HG02852 (cell line): ENCODE measurements around the gene CIRBP.

Experiments used
- ATAC-seq: cut with Tn5 transposase; IDR thresholded peaks from one replicate; pipeline ENCODE4 v1.9.1; 2021; ENCODE audit warnings: mild to moderate bottlenecking, moderate library complexity; ENCODE audit not compliant: unreplicated experiment

Gene CIRBP

DNA sequence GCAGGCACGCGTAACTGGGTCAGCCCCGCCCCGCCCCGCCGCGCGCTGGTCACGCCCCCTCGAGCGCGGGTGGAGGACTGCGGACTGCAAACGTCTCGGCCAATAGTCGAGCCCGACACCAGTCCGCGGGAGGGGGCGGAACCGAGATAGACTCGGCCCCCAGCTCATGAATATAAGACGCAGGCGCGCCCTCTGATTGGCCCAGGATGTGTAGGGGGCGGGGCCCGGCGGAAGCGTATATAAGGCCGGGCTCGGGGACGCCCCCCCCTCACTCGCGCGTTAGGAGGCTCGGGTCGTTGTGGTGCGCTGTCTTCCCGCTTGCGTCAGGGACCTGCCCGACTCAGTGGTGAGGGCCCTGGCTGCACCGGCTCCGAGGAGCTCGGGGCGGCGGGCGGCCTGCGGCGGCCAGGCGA, at the start of gene CIRBP:
TSS of gene CIRBP (plus strand) at position 268 of the 413 bp plus-strand sequence. CDS start 1,602 bp downstream, outside the sequence.
- ATAC-seq: peak; percentile 55

- ATAC-seq: no peak
Observed at GRCh38 chr19:1219786-1220476, 49.2 kb upstream of the CIRBP start.

DNA sequence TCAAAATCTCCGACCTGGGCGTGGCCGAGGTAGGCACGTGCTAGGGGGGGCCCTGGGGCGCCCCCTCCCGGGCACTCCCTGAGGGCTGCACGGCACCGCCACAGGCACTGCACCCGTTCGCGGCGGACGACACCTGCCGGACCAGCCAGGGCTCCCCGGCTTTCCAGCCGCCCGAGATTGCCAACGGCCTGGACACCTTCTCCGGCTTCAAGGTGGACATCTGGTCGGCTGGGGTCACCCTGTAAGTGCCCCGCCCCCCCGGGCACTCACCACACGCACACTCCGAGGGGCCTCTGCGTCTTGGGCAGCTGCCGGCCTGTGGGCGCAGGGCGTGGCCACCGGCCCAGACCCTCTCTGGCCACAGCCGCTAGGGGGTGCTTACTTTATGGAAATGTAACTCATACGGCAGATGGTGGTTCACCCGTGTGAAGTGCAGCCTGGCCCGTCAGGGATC, 48.6 kb upstream of the CIRBP start:
- no peak for ATAC-seq

DNA sequence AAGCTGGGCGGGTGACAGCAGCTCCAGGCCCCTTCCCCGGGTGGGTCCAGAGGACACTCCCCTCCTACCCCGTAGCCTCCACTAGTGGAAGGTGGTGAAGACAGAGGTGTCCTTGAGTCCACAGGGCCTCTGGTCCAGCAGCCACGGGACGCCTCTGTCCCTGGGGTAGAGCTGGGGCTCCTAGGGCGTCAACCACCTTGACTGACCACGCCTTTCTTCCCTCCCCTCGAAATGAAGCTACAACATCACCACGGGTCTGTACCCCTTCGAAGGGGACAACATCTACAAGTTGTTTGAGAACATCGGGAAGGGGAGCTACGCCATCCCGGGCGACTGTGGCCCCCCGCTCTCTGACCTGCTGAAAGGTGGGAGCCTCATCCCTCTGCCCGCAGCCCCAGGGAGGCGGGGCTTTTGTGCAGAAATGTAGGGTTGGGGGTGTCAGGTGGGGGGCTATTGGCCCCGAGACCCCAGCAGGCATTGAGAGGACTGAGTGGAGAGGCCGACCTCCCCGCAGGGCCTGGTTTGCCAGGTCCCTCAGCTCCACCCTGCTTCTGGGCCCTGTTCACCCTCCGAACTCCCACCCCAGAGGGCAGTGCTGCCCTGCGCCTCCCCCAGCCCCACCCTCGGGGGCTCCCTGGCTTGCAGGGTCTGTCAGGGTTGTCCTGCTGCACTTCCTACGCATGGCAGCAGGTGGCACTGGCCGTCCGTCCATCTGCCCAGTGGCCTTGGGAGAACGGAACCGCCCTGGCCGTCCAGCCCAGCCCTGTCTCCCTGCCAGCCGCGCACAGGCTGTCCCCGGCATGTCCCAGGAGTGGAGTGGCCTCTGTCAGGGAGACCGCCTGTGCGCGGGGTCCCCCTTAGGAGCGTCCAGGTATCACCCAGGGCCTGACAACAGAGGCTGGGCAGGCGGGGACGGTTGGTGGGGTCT, 47.9 kb upstream of the CIRBP start:
- no peak for ATAC-seq

GRCh38 chr19:1221904-1222255, 47.3 kb upstream of the CIRBP start:
- no peak for ATAC-seq

- no peak for ATAC-seq
Observed at GRCh38 chr19:1222394-1222793, 46.7 kb upstream of the CIRBP start.

DNA sequence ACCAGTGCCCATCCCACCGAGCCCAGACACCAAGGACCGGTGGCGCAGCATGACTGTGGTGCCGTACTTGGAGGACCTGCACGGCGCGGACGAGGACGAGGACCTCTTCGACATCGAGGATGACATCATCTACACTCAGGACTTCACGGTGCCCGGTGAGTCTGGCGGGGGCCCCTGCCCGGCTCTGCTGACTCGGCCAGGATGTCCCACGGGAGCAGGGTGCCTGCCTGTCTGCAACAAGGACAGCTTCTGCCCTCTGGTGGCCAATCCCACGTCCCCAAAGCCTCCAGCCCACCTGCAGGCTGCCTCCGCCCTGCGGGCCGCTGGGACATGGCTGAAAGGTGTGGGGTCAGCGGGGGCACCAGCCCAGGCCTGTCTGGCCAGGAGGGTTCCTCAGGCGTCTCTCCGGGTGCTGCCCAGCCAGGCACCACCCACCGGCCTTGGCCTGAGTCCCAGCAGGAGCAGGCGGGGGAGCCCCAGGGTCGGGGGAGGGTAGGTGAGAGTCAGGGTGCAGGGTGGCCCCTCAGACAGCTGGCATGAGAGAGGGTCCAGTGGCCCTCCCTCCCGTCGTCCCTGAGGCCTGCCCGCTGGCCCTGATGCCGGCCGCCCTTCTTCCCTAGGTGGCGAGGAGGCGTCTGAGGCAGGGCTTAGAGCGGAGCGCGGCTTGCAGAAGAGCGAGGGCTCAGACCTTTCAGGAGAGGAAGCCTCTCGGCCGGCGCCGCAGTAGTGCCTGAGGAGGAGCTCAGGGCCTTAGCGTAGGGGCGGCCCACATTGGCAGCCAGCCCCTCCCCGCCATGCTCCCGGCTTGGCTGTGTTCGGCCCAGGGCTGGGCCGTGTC, 45.9 kb upstream of the CIRBP start:
- ATAC-seq: no peak

- no peak for ATAC-seq
Observed at GRCh38 chr19:1224047-1224825, 44.9 kb upstream of the CIRBP start.

DNA sequence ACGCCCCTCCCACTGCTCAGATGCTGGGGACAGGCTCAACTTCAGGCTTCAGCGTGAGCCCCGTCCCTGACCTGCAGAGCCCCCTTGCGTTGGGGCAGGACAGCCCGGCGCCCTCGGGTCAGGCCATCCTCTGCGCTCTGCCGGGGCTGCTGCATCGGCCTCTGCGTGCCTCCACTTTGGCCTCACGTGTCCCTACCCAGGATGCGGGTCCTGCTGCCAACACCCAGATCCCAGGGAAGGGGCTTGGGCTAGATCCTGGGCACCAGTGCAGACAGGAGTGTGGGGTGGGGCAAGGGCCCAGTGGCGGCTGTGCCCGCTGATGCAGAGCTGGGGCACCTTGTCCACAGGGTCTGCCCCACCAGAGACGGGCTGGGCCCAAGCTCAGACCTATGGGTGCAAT, 44.3 kb upstream of the CIRBP start:
- ATAC-seq: no peak

- no peak for ATAC-seq
Observed at GRCh38 chr19:1225440-1226226, 43.5 kb upstream of the CIRBP start.

GRCh38 chr19:1226227-1226518, 43.0 kb upstream of the CIRBP start:
- ATAC-seq: no peak

GRCh38 chr19:1226522-1227303, 42.4 kb upstream of the CIRBP start:
- no peak for ATAC-seq

DNA sequence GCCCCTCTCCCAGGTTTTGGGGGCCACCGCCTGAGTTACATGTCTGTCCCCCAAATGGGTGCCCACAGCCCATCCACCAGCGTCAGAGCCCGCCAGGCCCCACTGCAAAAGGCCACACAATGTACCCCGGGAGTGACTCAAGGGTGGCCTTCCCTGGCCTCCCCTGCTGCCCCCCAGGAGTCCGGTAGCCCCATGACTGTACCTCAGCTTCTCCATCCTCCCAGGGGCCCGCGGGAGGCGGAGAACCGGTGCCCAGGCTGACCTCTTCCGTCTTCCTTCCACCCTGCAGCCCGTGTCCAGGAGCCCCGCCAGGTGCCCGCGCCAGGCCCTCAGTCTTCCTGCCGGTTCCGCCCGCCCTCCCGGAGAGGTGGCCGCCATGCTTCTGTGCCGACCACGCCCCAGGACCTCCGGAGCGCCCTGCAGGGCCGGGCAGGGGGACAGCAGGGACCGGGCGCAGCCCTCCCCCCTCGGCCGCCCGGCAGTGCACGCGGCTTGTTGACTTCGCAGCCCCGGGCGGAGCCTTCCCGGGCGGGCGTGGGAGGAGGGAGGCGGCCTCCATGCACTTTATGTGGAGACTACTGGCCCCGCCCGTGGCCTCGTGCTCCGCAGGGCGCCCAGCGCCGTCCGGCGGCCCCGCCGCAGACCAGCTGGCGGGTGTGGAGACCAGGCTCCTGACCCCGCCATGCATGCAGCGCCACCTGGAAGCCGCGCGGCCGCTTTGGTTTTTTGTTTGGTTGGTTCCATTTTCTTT, 41.7 kb upstream of the CIRBP start:
- no peak for ATAC-seq

GRCh38 chr19:1228161-1228957, 40.8 kb upstream of the CIRBP start:
- ATAC-seq: no peak

- no peak for ATAC-seq
Observed at GRCh38 chr19:1229056-1229923, 39.8 kb upstream of the CIRBP start.

- no peak for ATAC-seq
Observed at GRCh38 chr19:1229924-1230782, 39.0 kb upstream of the CIRBP start.
